Measurements from ENCODE around the gene TMPRSS6.

Gene TMPRSS6

DNA sequence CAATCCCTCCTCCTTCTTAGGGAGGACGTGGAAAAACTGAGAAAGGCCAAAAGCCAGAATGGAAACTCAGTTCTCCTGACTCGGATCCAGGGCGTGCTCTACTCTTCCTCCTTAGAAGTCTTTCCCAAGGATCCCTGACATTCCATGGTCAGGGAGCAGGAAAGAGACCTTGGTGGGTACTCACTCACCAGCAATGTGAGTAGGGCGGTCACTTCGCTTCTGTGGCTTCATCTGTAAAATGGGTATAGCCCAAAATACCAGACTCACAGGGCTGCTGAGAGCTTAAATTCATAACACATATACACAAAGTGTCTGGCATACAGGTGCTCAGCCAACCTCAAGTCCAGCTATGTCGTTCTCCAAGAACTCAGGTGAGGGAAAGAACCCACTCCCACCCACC is 58.6 kb downstream of the TMPRSS6 start:
- Histone ChIP-seq H3K9me2 (ENCODE audit: low read depth, low read length) (no peaks in the 10 kb centered on the region), H3K4me1 (ENCODE audit: insufficient read depth, low read length, severe bottlenecking) (peaks cover 9% of the 10 kb centered on the region), H3K9ac (ENCODE audit: low read length) (no peak overlapping the region), H3K27me3 (ENCODE audit: insufficient read depth, low read length) (peaks cover 5% of the 10 kb centered on the region; the same call in 1 of the 2 replicates), H3F3A (ENCODE audit: insufficient read depth, low read length) (no peaks in the 10 kb centered on the region), H3K4me2 (ENCODE audit: low read length) (no peak overlapping the region), H3K36me3 (ENCODE audit: insufficient read depth, low read length) (no peaks in the 10 kb centered on the region), H3K79me2 (ENCODE audit: insufficient read depth, low read length) (no peaks in the 10 kb centered on the region), H2AFZ (ENCODE audit: low read length) (no peak overlapping the region), H4K20me1 (ENCODE audit: insufficient read depth, low read length) (no peaks in the 10 kb centered on the region), H3K4me3 (ENCODE audit: low read depth, low read length, poor library complexity, severe bottlenecking) (no peak overlapping the region), H3K27ac (ENCODE audit: low read depth, low read length, poor library complexity, severe bottlenecking) (no peak overlapping the region), H3K9me3 (ENCODE audit: low read length) (no peaks in the 10 kb centered on the region)
- TF ChIP-seq EZH2 (IDR thresholded peaks at IDR 0.05; ENCODE audit: borderline replicate concordance, low read length), result no peak
- TF ChIP-seq, protein P1, sequence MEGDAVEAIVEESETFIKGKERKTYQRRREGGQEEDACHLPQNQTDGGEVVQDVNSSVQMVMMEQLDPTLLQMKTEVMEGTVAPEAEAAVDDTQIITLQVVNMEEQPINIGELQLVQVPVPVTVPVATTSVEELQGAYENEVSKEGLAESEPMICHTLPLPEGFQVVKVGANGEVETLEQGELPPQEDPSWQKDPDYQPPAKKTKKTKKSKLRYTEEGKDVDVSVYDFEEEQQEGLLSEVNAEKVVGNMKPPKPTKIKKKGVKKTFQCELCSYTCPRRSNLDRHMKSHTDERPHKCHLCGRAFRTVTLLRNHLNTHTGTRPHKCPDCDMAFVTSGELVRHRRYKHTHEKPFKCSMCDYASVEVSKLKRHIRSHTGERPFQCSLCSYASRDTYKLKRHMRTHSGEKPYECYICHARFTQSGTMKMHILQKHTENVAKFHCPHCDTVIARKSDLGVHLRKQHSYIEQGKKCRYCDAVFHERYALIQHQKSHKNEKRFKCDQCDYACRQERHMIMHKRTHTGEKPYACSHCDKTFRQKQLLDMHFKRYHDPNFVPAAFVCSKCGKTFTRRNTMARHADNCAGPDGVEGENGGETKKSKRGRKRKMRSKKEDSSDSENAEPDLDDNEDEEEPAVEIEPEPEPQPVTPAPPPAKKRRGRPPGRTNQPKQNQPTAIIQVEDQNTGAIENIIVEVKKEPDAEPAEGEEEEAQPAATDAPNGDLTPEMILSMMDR (IDR thresholded peaks at IDR 0.05; ENCODE audit: low read length), result no peak

DNA sequence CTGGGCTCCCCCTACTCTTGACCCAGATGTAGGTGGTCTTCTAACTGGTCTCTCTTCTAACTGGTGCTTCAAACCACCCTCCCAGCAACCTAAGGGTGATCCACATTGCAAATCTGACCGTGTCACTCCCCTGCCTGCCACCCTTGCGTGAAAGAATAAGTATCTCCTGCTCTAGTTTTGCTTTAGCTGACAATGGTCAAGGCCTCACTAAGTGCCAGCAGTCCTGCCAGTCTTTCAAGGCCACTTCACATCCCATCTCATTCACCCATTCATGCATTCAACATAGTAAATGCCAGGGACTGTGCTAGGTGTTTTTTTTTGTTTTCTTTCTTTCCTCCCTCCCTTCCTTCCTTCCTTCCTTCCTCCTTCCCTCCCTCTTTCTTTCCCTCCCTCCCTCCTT is 60.3 kb downstream of the TMPRSS6 start:
- peaks cover 9% of the 10 kb centered on the region for H3K4me1 ChIP-seq (ENCODE audit: insufficient read depth, low read length, severe bottlenecking)
- no peak overlapping the region for H3K9ac ChIP-seq (ENCODE audit: low read length)
- TF ChIP-seq, protein P1 (IDR thresholded peaks at IDR 0.05; ENCODE audit: low read length), result no peak
- no peak for TF ChIP-seq EZH2 (IDR thresholded peaks at IDR 0.05; ENCODE audit: borderline replicate concordance, low read length)
- no peak overlapping the region for H3K4me2 ChIP-seq (ENCODE audit: low read length)
- no peaks in the 10 kb centered on the region for H3K9me3 ChIP-seq (ENCODE audit: low read length)
- H3F3A ChIP-seq (ENCODE audit: insufficient read depth, low read length), result no peaks in the 10 kb centered on the region
- no peaks in the 10 kb centered on the region for H3K9me2 ChIP-seq (ENCODE audit: low read depth, low read length)
- H4K20me1 ChIP-seq (ENCODE audit: insufficient read depth, low read length), result no peaks in the 10 kb centered on the region
- H3K27ac ChIP-seq (ENCODE audit: low read depth, low read length, poor library complexity, severe bottlenecking), result no peak overlapping the region
- H3K27me3 ChIP-seq (ENCODE audit: insufficient read depth, low read length), result peaks cover 5% of the 10 kb centered on the region; the same call in 1 of the 2 replicates
- no peaks in the 10 kb centered on the region for H3K79me2 ChIP-seq (ENCODE audit: insufficient read depth, low read length)
- no peak overlapping the region for H2AFZ ChIP-seq (ENCODE audit: low read length)
- no peak overlapping the region for H3K4me3 ChIP-seq (ENCODE audit: low read depth, low read length, poor library complexity, severe bottlenecking)
- H3K36me3 ChIP-seq (ENCODE audit: insufficient read depth, low read length), result no peaks in the 10 kb centered on the region

DNA sequence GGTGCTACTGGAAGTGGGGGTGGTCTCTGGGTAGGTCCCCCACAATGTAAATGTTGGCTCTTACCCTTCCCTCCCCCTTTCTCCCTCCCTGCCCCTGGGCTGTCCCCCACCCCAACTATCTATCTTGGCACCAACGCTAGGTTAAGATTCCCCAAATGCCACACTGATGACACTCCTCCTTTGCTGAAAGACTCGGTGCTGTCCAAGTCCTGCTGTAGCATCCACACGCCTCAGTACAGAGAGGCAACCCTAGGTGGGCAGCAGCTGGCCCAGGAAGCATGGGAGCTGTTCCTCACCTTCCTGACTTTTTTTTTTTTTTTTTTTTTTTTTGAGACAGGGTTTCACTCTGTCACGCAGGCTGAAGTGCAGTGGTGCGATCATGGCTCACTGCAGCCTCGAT is 61.4 kb downstream of the TMPRSS6 start:
- H3K4me1 ChIP-seq (ENCODE audit: insufficient read depth, low read length, severe bottlenecking), result peaks cover 9% of the 10 kb centered on the region
- no peak overlapping the region for H3K4me2 ChIP-seq (ENCODE audit: low read length)
- peaks cover 7% of the 10 kb centered on the region for H3K27me3 ChIP-seq (ENCODE audit: insufficient read depth, low read length)

More for the DNA sequence above, 61.4 kb downstream of the TMPRSS6 start:
- H3K27ac ChIP-seq (ENCODE audit: low read depth, low read length, poor library complexity, severe bottlenecking), result no peak overlapping the region
- no peaks in the 10 kb centered on the region for H3K9me2 ChIP-seq (ENCODE audit: low read depth, low read length)
- no peaks in the 10 kb centered on the region for H3K9me3 ChIP-seq (ENCODE audit: low read length)
- no peak overlapping the region for H2AFZ ChIP-seq (ENCODE audit: low read length)
- no peak overlapping the region for H3K9ac ChIP-seq (ENCODE audit: low read length)
- no peak for TF ChIP-seq EZH2 (IDR thresholded peaks at IDR 0.05; ENCODE audit: borderline replicate concordance, low read length)
- TF ChIP-seq, protein P1 (IDR thresholded peaks at IDR 0.05; ENCODE audit: low read length), result no peak
- H4K20me1 ChIP-seq (ENCODE audit: insufficient read depth, low read length), result no peaks in the 10 kb centered on the region
- H3F3A ChIP-seq (ENCODE audit: insufficient read depth, low read length), result no peaks in the 10 kb centered on the region
- no peak overlapping the region for H3K4me3 ChIP-seq (ENCODE audit: low read depth, low read length, poor library complexity, severe bottlenecking)
- H3K79me2 ChIP-seq (ENCODE audit: insufficient read depth, low read length), result no peaks in the 10 kb centered on the region
- no peaks in the 10 kb centered on the region for H3K36me3 ChIP-seq (ENCODE audit: insufficient read depth, low read length)
